ENCODE data around the gene VAC14. TPM values are rescaled to one million over a fixed set of nuclear protein-coding genes. Genes with fewer than 3 reads are reported as not detected.

The VAC14 gene
- total and polyA plus RNA-seq, 2 of the 8 experiments (the other 6 are each of a cell fraction or from before 2014, with no cell fraction given) = 56.0 to 108 TPM

GRCh38 chr16:70724146-70725023 lies 76.6 kb downstream of the VAC14 start:
- no peak overlapping the region for H3K4me2 ChIP-seq (ENCODE audit: insufficient read depth in 1 of 2, low read depth in 2 of 2, low read length in 2 of 2)
- no peak overlapping the region for H3K14ac ChIP-seq (ENCODE audit: insufficient read length)
- no peaks in the 10 kb centered on the region for H4K20me1 ChIP-seq (replicated peaks in 1 of 2; ENCODE audit: control insufficient read depth in 1 of 2, insufficient read depth in 2 of 2, low read length in 2 of 2)
- POLR2A ChIA-PET (ENCODE audit: partially characterized antibody) = interaction anchor here (1.1 to 1.2 kb wide), 2 partner anchors 29 to 45 kb away, joined by 3 to 5 read pairs; no protein-coding TSS in a partner anchor
- H4K5ac ChIP-seq (ENCODE audit: insufficient read length, low read depth, low read length) = no peak overlapping the region
- no peak overlapping the region for H2BK5ac ChIP-seq (ENCODE audit: low read depth, low read length)
- no peak overlapping the region for H4K91ac ChIP-seq (replicated peaks; ENCODE audit: insufficient read length, low read length)
- no peaks in the 10 kb centered on the region for H3K79me2 ChIP-seq (ENCODE audit: control insufficient read depth in 1 of 2, insufficient read depth in 2 of 2, low read length in 2 of 2)
- no peak overlapping the region for H2BK15ac ChIP-seq (ENCODE audit: low read length)
- no peak overlapping the region for H3K23ac ChIP-seq (ENCODE audit: insufficient read length)
- DNase-seq (ENCODE audit: low read depth in 1 of 2, low spot score in 2 of 2) (no peak), FAIRE-seq (no peak)
- H3K79me1 ChIP-seq (ENCODE audit: low read depth, low read length) = no peaks in the 10 kb centered on the region; the same call in 1 of the 2 replicates
- H3K18ac ChIP-seq (ENCODE audit: extremely low read depth, low read length) = no peak overlapping the region
- WGBS, 2 experiments (ENCODE audit: extremely low coverage in 1 of 2, insufficient coverage in 1 of 2, insufficient read length in 1 of 2, insufficient replicate concordance in 2 of 2, low coverage in 1 of 2, low lambda C conversion rate in 2 of 2, missing lambda C conversion rate in 1 of 2) = 92% methylated on average over 15 of the region's 15 CpGs; no CpG with 5 or more reads in 1 of the 2 experiments
- no peak overlapping the region for H2BK12ac ChIP-seq (ENCODE audit: low read depth, low read length)
- no peak overlapping the region for H3K4me3 ChIP-seq (ENCODE audit: extremely low read depth in 1 of 4, insufficient read depth in 2 of 4, low read depth in 3 of 4, low read length in 4 of 4)
- H3K27me3 ChIP-seq (replicated peaks in 1 of 4; ENCODE audit: control insufficient read depth in 3 of 4, extremely low read depth in 1 of 4, insufficient read depth in 3 of 4, low read length in 3 of 4) = no peaks in the 10 kb centered on the region
- no peak overlapping the region for H2AK5ac ChIP-seq (ENCODE audit: low read depth, low read length)
- peaks cover 0 to 9% of the 10 kb centered on the region in 2 experiments; a peak in 2 of 4 replicates for H3K9me3 ChIP-seq (ENCODE audit: insufficient read depth in 2 of 2, low read depth in 1 of 2, low read length in 1 of 2)
- H2BK20ac ChIP-seq (ENCODE audit: low read length) = no peak overlapping the region
- H4K8ac ChIP-seq (ENCODE audit: extremely low read depth, insufficient read depth, low read length) = no peak overlapping the region
- H3K9ac ChIP-seq (replicated peaks in 1 of 4; ENCODE audit: extremely low read depth in 1 of 4, low read depth in 3 of 4, low read length in 3 of 4) = no peak overlapping the region
- no peak overlapping the region for H2BK120ac ChIP-seq (replicated peaks; ENCODE audit: low read depth, low read length)
- H3K4ac ChIP-seq (replicated peaks; ENCODE audit: insufficient read length, low read depth, low read length) = no peak overlapping the region
- peaks cover 2% of the 10 kb centered on the region; the same call in 1 of the 2 replicates for H3K23me2 ChIP-seq (ENCODE audit: low read depth, low read length)
- H3K27ac ChIP-seq (ENCODE audit: low read depth, low read length) = no peak overlapping the region
- H3K36me3 ChIP-seq (ENCODE audit: control insufficient read depth in 2 of 4, insufficient read depth in 4 of 4, low read length in 3 of 4) = peaks cover 0 to 10% (median 1%) of the 10 kb centered on the region in 4 experiments; a peak in 1 of 8 replicates
- no peak overlapping the region for H2AFZ ChIP-seq (ENCODE audit: low read length)
- peaks cover 0 to 6% (median 2%) of the 10 kb centered on the region in 4 experiments; a peak in 1 of 7 replicates for H3K4me1 ChIP-seq (replicated peaks in 1 of 4; ENCODE audit: control insufficient read depth in 3 of 4, insufficient read depth in 4 of 4, low read length in 3 of 4)
- H3K56ac ChIP-seq (replicated peaks; ENCODE audit: insufficient read length, low read depth, low read length) = no peak overlapping the region
- TF ChIP-seq NRF1 (IDR thresholded peaks at IDR 0.05; ENCODE audit: low read depth, low read length) = no peak
- TF ChIP-seq CEBPB (IDR thresholded peaks at IDR 0.05; ENCODE audit: low read depth, low read length) = no peak
- no peak for TF ChIP-seq FOSL1 (IDR thresholded peaks at IDR 0.05; ENCODE audit: insufficient read depth, low read depth, low read length)
- no peak for TF ChIP-seq CBX5 (IDR thresholded peaks at IDR 0.05; ENCODE audit: low read depth, low read length)
- TF ChIP-seq SUZ12 (IDR thresholded peaks at IDR 0.05; ENCODE audit: low read length) = no peak
- no peak for TF ChIP-seq SIRT6 (IDR thresholded peaks at IDR 0.05; ENCODE audit: low read length)
- TF ChIP-seq TEAD4 (IDR thresholded peaks at IDR 0.05; ENCODE audit: low read depth, low read length) = no peak
- TF ChIP-seq BRCA1 (IDR thresholded peaks at IDR 0.05; ENCODE audit: low read depth, low read length) = no peak
- TF ChIP-seq CHD2 (IDR thresholded peaks at IDR 0.05; ENCODE audit: low read length) = no peak
- TF ChIP-seq, protein P1, sequence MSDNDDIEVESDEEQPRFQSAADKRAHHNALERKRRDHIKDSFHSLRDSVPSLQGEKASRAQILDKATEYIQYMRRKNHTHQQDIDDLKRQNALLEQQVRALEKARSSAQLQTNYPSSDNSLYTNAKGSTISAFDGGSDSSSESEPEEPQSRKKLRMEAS (IDR thresholded peaks at IDR 0.05) = no peak
- no peak for TF ChIP-seq JUN (IDR thresholded peaks at IDR 0.05; ENCODE audit: low read depth, low read length)
- CTCF ChIA-PET (ENCODE audit: partially characterized antibody) = interaction anchor here (0.8 to 2.2 kb wide), 8 partner anchors 10 to 47 kb away, joined by 3 to 10 read pairs (median 3); no protein-coding TSS in a partner anchor
